Activated CD8-positive, alpha-beta memory T cell treated with anti-CD3 and anti-CD28 coated beads for 24 hours (primary cell): ENCODE data around the gene ADAMTS12.
"Not testable (repeated sequence)": the region's sequence is repeated elsewhere in the genome, so short reads cannot be mapped to it uniquely, and the experiment has no call there.

Source experiments
- DNase-seq: peaks from one replicate; pipeline ENCODE4 v3.0.0-alpha.2; 2020

ADAMTS12 gene, protein sequence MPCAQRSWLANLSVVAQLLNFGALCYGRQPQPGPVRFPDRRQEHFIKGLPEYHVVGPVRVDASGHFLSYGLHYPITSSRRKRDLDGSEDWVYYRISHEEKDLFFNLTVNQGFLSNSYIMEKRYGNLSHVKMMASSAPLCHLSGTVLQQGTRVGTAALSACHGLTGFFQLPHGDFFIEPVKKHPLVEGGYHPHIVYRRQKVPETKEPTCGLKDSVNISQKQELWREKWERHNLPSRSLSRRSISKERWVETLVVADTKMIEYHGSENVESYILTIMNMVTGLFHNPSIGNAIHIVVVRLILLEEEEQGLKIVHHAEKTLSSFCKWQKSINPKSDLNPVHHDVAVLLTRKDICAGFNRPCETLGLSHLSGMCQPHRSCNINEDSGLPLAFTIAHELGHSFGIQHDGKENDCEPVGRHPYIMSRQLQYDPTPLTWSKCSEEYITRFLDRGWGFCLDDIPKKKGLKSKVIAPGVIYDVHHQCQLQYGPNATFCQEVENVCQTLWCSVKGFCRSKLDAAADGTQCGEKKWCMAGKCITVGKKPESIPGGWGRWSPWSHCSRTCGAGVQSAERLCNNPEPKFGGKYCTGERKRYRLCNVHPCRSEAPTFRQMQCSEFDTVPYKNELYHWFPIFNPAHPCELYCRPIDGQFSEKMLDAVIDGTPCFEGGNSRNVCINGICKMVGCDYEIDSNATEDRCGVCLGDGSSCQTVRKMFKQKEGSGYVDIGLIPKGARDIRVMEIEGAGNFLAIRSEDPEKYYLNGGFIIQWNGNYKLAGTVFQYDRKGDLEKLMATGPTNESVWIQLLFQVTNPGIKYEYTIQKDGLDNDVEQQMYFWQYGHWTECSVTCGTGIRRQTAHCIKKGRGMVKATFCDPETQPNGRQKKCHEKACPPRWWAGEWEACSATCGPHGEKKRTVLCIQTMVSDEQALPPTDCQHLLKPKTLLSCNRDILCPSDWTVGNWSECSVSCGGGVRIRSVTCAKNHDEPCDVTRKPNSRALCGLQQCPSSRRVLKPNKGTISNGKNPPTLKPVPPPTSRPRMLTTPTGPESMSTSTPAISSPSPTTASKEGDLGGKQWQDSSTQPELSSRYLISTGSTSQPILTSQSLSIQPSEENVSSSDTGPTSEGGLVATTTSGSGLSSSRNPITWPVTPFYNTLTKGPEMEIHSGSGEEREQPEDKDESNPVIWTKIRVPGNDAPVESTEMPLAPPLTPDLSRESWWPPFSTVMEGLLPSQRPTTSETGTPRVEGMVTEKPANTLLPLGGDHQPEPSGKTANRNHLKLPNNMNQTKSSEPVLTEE (N-terminal part only)

DNA sequence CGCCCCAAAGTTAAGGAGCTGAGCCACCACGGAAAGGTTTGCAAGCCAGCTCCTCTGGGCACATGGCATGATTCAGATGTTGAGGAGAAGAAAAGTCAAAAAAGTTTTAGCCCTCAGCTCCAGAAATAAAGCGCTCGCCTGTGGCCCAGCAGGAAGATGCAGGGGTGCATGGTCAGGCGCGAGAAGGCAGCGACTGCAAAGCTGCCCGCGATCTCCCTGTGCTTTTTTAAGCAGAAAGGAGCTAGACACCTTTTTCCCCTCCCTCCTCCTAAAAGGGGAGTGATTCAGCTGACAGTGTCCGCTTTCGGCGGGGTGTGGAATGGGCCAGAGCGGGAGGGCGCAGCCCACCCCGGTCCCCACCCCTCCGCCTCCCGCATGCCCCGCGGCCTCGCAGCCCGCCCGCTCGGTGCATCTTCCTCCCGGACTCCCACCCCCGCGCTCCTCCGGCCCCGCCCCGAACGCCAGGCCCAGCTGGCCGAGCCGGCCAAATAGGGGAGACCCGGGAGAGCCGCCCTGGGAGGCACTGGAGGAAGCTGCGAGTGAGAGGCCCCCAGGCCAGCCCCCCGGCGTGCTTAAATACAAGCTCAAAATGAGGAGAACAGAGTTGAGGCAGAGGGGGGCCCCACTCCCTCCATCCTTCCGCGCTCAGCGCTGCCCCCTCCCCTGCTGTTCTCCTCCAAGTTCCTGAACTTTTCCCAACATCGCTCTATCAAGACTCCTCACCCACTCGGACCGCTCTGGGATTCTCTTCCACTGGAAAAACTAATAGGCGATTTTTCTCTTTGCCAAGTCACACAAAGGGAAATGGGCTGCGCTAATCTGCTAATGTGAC, at the start of gene ADAMTS12:
Gene ADAMTS12, minus strand, starts transcription at position 203 of the 832 bp plus-strand sequence. Its CDS starts 134 bp downstream, at position 69.
- DNase-seq: no peak

DNA sequence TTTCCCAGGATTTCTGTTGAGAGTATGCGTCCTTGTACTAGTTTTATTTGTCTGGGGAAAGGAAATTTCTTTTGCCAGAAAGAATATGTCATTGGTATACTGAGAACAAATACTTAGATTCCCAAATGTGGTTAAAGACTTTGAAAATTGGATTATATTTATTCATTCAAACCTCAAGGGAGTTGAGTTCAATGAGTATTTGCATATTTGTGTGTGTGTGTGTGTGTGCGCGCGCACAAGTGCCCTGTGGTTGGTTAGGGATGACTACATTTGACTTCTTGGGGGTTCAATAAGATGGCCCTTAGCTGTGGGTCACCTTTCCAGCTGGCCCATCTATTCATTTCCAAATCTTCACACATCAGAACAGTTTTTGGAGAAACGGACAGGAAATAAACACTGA, 49.3 kb upstream of the ADAMTS12 start:
- DNase-seq: no peak

DNA sequence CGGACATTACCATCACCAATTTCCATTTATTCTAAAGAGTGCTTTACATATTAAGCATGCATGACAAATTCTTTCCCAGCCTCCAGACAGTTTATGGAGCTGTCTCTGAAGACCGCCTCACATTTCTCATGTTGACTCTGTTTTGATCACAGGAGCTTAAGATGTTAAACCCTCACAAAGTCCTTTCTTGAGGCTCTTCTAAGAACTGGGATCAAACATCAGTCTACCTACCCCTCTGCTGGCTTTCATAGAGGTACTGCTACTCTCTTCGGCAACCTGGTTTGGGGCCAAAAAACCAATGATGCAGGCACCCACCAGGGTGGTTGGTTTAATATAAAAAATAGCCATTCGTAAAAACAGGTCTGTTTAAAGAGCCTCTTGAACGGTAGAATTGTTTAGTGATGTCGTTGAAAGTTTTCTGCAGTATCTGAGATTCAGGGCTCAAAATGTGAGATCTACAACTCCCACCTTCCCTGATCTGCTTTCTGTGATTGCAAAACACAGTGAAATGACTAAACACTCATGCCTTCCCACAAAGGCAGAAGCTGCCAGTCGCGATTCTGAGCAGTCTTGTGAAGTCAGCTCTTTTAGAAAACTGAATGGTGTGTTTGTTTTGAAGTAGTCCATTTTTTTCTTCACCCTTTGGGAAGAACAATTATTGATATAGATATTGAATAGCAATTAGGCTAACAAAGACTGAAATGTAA, 47.9 kb upstream of the ADAMTS12 start:
- DNase-seq: no peak

DNA sequence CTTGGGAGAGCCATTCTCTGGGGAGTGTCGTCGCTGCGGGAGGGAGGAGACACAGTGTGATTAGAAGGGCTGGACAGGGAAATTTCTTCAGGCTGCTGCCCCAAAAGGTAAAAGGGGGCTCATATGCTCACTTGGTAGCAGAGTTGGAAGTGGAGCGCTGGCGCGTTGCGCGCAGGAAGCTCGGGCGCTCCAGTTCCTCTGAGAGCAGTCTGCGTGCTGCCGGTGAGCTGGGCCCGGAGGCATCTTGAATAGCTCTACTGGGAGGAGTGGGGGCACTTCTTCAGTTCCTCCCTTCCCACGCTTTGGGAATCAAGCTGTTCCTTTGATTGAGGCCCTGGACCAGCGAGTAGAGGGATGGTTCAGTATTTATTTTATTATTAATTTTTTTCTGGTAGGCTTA, 47.1 kb upstream of the ADAMTS12 start:
- DNase-seq: no peak

DNA sequence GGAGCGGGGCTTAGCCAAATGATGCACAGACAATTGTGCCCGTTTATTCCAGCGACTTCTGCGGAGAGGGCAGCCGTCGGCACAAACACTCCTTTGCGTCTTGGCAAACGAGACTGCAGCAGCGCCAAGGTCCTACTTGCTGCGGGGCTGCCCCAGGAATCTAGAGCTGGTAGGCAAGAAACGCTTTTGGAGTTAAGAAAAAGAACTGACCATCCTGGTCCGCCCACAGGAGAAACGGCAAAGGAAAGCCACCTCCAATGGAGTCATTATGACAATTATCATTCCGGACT, 46.7 kb upstream of the ADAMTS12 start:
- DNase-seq: no peak

DNA sequence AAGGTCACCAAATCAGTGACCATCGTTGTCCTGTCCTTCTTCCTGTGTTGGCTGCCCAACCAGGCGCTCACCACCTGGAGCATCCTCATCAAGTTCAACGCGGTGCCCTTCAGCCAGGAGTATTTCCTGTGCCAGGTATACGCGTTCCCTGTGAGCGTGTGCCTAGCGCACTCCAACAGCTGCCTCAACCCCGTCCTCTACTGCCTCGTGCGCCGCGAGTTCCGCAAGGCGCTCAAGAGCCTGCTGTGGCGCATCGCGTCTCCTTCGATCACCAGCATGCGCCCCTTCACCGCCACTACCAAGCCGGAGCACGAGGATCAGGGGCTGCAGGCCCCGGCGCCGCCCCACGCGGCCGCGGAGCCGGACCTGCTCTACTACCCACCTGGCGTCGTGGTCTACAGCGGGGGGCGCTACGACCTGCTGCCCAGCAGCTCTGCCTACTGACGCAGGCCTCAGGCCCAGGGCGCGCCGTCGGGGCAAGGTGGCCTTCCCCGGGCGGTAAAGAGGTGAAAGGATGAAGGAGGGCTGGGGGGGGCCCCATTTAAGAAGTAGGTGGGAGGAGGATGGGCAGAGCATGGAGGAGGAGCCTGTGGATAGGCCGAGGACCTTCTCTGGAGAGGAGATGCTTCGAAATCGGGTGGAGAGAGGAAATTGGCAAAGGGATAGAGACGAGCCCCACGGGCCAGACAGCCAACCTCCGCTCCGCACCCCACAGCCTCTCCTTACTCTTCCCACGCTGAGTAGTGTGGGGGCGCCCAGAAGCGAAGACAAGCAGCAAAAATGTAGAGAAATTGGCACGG, 46.1 kb upstream of the ADAMTS12 start:
- DNase-seq: no peak

DNA sequence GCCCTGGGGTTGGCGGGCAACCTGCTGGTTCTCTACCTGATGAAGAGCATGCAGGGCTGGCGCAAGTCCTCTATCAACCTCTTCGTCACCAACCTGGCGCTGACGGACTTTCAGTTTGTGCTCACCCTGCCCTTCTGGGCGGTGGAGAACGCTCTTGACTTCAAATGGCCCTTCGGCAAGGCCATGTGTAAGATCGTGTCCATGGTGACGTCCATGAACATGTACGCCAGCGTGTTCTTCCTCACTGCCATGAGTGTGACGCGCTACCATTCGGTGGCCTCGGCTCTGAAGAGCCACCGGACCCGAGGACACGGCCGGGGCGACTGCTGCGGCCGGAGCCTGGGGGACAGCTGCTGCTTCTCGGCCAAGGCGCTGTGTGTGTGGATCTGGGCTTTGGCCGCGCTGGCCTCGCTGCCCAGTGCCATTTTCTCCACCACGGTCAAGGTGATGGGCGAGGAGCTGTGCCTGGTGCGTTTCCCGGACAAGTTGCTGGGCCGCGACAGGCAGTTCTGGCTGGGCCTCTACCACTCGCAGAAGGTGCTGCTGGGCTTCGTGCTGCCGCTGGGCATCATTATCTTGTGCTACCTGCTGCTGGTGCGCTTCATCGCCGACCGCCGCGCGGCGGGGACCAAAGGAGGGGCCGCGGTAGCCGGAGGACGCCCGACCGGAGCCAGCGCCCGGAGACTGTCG, 45.4 kb upstream of the ADAMTS12 start:
- DNase-seq: no peak

DNA sequence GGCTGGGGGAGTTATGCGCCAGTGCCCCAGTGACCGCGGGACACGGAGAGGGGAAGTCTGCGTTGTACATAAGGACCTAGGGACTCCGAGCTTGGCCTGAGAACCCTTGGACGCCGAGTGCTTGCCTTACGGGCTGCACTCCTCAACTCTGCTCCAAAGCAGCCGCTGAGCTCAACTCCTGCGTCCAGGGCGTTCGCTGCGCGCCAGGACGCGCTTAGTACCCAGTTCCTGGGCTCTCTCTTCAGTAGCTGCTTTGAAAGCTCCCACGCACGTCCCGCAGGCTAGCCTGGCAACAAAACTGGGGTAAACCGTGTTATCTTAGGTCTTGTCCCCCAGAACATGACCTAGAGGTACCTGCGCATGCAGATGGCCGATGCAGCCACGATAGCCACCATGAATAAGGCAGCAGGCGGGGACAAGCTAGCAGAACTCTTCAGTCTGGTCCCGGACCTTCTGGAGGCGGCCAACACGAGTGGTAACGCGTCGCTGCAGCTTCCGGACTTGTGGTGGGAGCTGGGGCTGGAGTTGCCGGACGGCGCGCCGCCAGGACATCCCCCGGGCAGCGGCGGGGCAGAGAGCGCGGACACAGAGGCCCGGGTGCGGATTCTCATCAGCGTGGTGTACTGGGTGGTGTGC, 44.7 kb upstream of the ADAMTS12 start, which contains the start of gene RXFP3:
Gene RXFP3, plus strand, starts transcription at position 6 of the 636 bp plus-strand sequence. Its CDS starts 355 bp downstream, at position 361.
- no peak for DNase-seq

DNA sequence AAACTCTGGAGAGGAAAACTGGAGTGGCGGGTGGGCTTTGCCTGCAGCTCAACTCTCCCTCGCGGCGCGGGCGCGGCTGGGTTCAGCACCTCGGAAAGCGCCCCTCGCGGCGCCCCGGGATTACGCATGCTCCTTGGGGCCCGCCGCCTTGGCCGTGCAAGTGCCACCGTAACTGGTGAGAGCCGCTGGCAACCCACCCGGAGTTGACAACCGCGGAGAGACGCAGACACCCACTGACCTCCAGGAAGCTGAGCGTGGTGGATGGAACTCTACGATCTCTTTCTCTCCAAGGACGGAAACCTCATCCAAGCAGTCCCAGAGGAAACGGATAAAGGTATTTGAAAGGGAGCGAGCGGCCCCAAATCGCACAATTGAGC, 44.2 kb upstream of the ADAMTS12 start:
- DNase-seq: peak; percentile 75

DNA sequence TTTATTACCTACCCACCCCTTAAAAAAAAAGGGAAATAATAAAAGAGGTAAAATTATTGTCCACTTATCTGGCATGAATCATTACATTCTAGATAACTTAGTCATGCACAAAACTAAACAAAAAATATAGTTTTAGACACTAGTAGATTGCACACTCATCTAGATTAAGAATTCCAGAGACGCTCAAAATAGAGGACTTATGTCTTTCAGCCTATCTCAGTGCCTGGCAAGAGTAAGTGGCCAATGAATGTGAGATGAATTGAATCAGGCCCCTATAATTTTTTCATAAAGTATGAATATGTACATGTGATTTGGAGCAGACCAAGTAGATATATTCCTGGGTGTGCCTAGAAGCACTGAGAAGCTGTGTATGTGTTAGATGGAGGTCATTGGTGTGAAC, 42.4 kb upstream of the ADAMTS12 start:
- DNase-seq: no peak

DNA sequence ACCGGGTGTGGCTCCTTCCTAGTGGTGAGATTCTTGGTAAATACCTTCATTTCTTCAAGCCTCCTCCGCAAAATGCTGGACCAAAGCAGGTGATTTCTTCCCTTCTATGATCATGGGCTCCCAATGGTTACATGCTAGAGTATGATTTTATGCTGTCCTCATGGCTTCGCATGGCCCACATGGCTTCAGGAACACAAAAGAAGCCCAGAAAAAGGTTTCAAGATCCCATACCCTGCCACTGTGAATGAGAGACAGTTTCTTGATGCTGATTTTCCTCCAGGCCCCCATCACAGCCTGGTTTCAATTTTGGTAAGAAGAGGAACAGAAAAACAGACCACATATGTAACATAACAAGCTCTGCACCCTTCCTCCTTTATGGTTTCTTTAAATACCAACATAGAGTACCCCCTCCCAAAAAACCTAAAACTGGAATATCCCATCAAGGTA, 42.0 kb upstream of the ADAMTS12 start:
- no peak for DNase-seq

DNA sequence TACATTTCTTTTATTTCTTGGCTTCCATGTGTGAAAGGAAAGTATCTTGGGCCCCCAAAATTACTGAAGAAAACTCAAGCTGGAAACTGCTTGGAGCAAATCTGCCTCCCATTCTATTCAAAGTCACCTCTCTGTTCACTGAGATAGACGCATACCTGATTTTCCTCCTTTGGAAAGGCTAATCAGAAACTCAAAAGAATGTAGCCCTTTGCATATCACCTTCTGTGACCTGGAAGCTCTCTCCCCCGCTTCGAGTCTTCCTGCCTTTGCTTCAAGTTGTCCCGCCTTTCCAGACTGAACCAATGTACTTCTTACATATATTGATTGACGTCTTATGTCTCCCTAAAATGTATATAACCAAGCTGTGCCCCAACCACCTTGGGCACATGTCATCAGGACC, 39.3 kb upstream of the ADAMTS12 start:
- no peak for DNase-seq

DNA sequence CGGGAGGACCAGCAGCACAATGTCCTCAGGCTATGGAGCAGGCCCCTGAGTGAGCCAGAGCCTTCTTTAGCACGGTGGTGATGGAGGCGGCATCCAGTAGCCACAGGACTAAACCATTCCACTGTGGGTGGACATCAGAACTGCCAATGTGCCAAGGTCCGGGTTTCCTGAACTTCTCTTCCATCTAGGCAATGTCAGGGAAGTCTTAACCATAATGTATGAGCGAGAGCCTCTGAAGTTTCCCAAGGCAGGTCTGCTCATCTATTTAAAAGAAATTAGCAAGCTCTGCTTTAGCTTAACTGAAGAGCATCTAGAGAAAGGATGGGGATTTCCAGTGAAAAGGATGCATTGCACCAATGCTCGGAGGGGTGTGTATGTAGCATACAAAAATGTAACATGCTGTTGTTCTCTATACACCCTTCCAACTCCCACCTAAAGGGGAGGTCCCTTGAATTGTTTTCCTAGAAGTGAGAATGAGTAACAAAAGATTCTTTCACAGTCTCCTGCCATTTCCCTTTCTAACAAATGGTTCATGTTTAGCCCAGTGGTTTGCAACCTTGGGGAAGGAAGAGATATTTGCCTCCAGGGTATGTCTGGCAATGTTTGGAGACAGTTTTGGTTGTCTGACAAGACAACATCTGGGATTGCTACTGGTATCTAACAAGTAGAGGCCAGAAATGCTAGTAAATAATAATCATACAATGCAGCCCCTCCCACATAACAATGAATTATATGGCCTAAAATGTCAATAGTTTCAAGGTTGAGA, 38.3 kb upstream of the ADAMTS12 start:
- no peak for DNase-seq

DNA sequence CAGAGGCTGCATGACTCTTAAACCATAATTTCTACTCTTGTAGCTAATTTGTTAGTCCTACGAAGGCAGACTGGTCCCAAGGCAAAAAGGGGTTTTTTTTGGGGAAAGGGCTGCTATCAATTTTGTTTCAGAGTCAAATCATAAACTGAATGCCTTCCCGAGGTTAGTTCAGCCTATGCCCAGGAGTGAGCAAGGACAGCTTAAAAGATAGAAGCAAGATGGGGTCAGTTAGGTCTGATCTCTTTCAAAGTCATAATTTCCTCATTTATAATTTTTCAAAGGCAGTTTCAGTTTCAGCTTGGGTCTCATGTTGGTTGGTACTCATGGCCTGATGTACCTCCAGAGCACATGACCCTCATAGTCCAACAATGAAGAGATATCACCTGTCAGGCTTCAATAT, 36.5 kb upstream of the ADAMTS12 start:
- no peak for DNase-seq

DNA sequence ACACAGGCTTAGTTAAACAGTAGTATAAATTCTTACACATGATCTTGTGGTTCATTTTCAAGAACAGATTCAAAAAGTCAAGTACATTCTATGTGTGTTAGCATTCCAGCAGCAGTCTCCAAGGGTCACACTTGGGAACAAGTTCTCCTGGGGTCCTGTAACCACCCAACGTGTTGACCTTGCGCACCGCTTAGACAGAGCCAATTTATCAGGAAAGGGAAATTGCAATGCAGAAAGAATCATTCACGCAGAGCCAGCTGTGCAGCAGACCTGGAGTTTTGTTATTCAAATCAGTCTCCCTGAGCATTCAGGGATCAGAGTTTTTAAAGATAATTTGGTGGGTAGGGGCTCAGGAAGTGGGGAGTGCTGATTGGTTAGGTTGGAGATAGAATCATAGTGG, 35.9 kb upstream of the ADAMTS12 start:
- no peak for DNase-seq

DNA sequence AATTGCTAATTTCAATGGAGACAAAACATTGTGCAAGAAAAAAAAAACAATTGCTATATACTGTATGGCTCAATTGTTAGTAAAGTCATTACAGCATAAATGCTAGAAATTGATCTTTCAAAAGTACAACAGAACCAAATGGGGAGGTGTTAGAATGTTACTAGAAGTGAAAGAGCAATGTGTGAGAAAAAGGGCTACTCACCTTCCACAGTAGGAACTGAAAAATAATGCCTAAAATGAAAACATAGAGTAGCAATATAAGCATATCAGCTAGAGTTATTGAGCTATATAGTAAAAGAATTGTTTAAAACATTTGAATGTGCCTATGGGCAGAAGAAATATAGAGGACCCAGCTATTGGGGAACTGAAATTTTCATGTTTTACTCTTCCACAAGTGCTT, 33.5 kb upstream of the ADAMTS12 start:
- DNase-seq: no peak

DNA sequence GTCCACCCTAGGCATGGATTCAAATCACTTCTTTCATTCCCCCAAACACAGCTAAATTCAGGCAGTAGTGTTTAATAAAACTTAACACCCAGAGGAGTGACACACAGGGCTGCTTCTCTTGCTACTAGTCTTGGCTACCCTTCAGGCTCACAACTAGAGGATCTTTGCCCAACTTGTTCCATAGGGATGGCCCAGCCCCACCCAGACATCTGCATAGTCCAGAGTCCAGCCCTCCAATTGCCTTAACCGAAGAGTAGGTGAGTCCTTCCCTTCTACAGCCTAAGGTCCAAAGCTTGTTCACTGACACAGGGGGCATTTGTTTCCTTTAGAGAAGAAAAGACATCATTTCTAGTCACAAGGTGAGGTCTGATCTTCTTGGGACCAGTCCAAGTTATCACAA, 29.2 kb upstream of the ADAMTS12 start:
- DNase-seq: no peak

DNA sequence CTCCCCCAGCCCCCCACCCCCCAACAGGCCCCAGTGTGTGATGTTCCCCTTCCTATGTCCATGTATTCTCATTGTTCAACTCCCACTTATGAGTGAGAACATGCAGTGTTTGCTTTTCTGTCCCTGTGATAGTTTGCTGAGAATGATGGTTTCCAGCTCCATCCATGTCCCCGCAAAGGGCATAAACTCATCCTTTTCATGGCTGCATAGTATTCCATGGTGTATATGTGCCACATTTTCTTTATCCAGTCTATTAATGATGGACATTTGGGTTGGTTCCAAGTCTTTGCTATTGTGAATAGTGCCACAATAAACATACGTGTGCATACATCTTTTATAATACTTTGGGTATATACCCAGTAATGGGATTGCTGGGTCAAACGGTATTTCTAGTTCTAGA, 23.1 kb upstream of the ADAMTS12 start:
- not testable (repeated sequence) for DNase-seq

DNA sequence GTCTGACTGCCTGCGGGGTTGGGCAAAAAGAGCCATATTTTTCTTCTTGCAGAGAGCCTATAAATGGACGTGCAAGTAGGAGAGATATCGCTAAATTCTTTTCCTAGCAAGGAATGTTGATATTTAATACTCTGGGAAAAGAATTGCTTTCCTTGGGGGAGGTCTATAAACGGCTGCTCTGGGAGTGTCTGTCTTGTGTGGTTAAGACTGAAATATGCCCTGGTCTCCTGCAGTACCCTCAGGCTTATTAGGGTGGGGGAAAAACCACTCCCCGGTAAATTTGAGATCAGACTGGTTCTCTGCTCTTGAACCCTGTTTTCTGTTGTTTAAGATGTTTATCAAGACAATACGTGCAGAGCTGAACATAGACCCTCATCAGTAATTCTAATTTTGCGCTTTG, 14.5 kb upstream of the ADAMTS12 start:
- not testable (repeated sequence) for DNase-seq
